Immature natural killer cell (primary cell): ENCODE data around the gene MFAP3. TPM values are rescaled to one million over a fixed set of nuclear protein-coding genes. Genes with fewer than 3 reads are reported as not detected.

Experiments
- DNase-seq, 3 donors: peaks; one replicate each; pipeline ENCODE4 v3.0.0; 2022; ENCODE audit warnings: mixed read lengths in 1 of 3
- H3K27ac Mint-ChIP-seq, 6 donors: one replicate each; pipeline ENCODE4 v1.8.0; 2020; ENCODE audit warnings: mixed read lengths in 6 of 6, mild to moderate bottlenecking in 5 of 6, inconsistent platforms in 4 of 6, moderate library complexity in 3 of 6
- H3K27me3 Mint-ChIP-seq, 3 donors: one replicate each; pipeline ENCODE4 v1.8.0; 2020 to 2021; ENCODE audit warnings: low read depth in 3 of 3, mild to moderate bottlenecking in 3 of 3, mixed read lengths in 3 of 3, moderate library complexity in 3 of 3, inconsistent platforms in 1 of 3
- H3K36me3 Mint-ChIP-seq, 3 donors: one replicate each; pipeline ENCODE4 v1.8.0; 2020; ENCODE audit warnings: mixed read lengths in 3 of 3, inconsistent platforms in 2 of 3, mild to moderate bottlenecking in 2 of 3
- H3K4me1 Mint-ChIP-seq, 2 donors: one replicate each; pipeline ENCODE4 v1.8.0; 2020; ENCODE audit warnings: inconsistent platforms in 2 of 2, mild to moderate bottlenecking in 2 of 2, mixed read lengths in 2 of 2, moderate library complexity in 1 of 2
- H3K4me3 Mint-ChIP-seq, 5 donors: one replicate each; pipeline ENCODE4 v1.8.0; 2020; ENCODE audit warnings: mild to moderate bottlenecking in 5 of 5, mixed read lengths in 5 of 5, inconsistent platforms in 3 of 5, moderate library complexity in 3 of 5
- H3K9me3 Mint-ChIP-seq, 6 donors: one replicate each; pipeline ENCODE4 v1.8.0; 2020; ENCODE audit warnings: mild to moderate bottlenecking in 6 of 6, mixed read lengths in 6 of 6, inconsistent platforms in 4 of 6, moderate library complexity in 3 of 6
- polyA plus RNA-seq, 3 donors: library from polyadenylated mRNA; unstranded; fragments of 300-500 nt; fragmentation: Illumina TruSeq; gene quantifications; one replicate each; pipeline ENCODE4 v1.2.3, GENCODE V29; 2021

Gene MFAP3
- polyA plus RNA-seq, 3 donors from 2014 or later = 4.6 to 14.1 (median 6.0) TPM

- DNase-seq = no peak
These were observed 48.5 kb downstream of the MFAP3 start for GRCh38 chr5:154087260-154087659.

GRCh38 chr5:154088801-154089200 lies 50.0 kb downstream of the MFAP3 start:
- Mint-ChIP-seq H3K27ac (no peak overlapping the region), H3K27me3 (peaks cover 2 to 4% (median 3%) of the 10 kb centered on the region in 3 donors), H3K36me3 (peaks cover 0 to 8% (median 0%) of the 10 kb centered on the region in 3 donors), H3K4me1 (no peaks in the 10 kb centered on the region), H3K4me3 (no peak overlapping the region), H3K9me3 (no peaks in the 10 kb centered on the region)
- DNase-seq = no peak

More at GRCh38 chr5:154087260-154087659, 48.5 kb downstream of the MFAP3 start:
- H3K4me3 Mint-ChIP-seq = no peak overlapping the region
- no peaks in the 10 kb centered on the region for H3K4me1 Mint-ChIP-seq
- no peaks in the 10 kb centered on the region for H3K9me3 Mint-ChIP-seq
- H3K36me3 Mint-ChIP-seq = peaks cover 0 to 8% (median 0%) of the 10 kb centered on the region in 3 donors
- H3K27ac Mint-ChIP-seq = no peak overlapping the region
- peaks cover 2 to 4% (median 3%) of the 10 kb centered on the region in 3 donors for H3K27me3 Mint-ChIP-seq

GRCh38 chr5:154090656-154091055 lies 51.9 kb downstream of the MFAP3 start:
- Mint-ChIP-seq H3K4me1 (no peaks in the 10 kb centered on the region), H3K36me3 (peaks cover 0 to 7% (median 0%) of the 10 kb centered on the region in 3 donors), H3K4me3 (no peak overlapping the region), H3K27me3 (peaks cover 2 to 5% (median 3%) of the 10 kb centered on the region in 3 donors), H3K9me3 (no peaks in the 10 kb centered on the region), H3K27ac (no peak overlapping the region)
- no peak for DNase-seq

- Mint-ChIP-seq H3K4me3 (no peak overlapping the region), H3K27ac (no peak overlapping the region), H3K36me3 (peaks cover 0 to 5% (median 0%) of the 10 kb centered on the region in 3 donors), H3K4me1 (no peaks in the 10 kb centered on the region), H3K27me3 (peaks cover 2 to 5% (median 3%) of the 10 kb centered on the region in 3 donors), H3K9me3 (no peaks in the 10 kb centered on the region)
- DNase-seq = no peak
These were observed 53.8 kb downstream of the MFAP3 start for GRCh38 chr5:154092356-154093141.

DNA sequence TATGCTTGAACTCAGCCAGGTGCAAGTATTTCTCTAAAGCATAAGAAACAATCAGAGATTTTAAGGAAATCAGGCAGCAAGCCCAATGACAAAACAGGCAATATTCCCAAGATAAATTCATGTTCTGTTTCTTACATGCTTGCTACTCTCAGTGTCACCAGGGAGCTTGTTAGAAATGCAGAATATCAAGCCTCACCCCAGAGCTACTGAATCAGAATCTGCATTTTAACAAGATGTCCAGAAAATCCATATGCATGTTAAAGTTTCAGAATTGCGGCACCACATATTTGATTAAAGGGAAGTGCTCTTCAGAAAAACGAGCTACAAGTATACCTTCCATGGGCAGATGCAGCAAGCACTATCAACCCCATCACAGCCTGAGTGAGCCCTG lies 54.4 kb downstream of the MFAP3 start:
- DNase-seq = no peak
- no peaks in the 10 kb centered on the region for H3K4me1 Mint-ChIP-seq
- H3K9me3 Mint-ChIP-seq = no peaks in the 10 kb centered on the region
- peaks cover 0 to under 1% (median 0%) of the 10 kb centered on the region in 3 donors for H3K36me3 Mint-ChIP-seq
- H3K27ac Mint-ChIP-seq = no peak overlapping the region
- no peak overlapping the region for H3K4me3 Mint-ChIP-seq
- H3K27me3 Mint-ChIP-seq = peaks cover 2 to 4% (median 3%) of the 10 kb centered on the region in 3 donors

GRCh38 chr5:154095904-154096303 lies 57.1 kb downstream of the MFAP3 start:
- Mint-ChIP-seq H3K4me1 (no peaks in the 10 kb centered on the region), H3K27ac (no peak overlapping the region), H3K9me3 (no peaks in the 10 kb centered on the region), H3K4me3 (no peak overlapping the region), H3K27me3 (peaks cover 0 to 2% (median 1%) of the 10 kb centered on the region in 3 donors), H3K36me3 (no peaks in the 10 kb centered on the region)
- no peak for DNase-seq

GRCh38 chr5:154097031-154097430 lies 58.3 kb downstream of the MFAP3 start:
- Mint-ChIP-seq H3K36me3 (no peaks in the 10 kb centered on the region), H3K27ac (no peak overlapping the region), H3K4me1 (no peaks in the 10 kb centered on the region), H3K27me3 (peaks cover 0 to 1% (median 0%) of the 10 kb centered on the region in 3 donors), H3K9me3 (no peaks in the 10 kb centered on the region), H3K4me3 (no peak overlapping the region)
- DNase-seq = no peak

DNA sequence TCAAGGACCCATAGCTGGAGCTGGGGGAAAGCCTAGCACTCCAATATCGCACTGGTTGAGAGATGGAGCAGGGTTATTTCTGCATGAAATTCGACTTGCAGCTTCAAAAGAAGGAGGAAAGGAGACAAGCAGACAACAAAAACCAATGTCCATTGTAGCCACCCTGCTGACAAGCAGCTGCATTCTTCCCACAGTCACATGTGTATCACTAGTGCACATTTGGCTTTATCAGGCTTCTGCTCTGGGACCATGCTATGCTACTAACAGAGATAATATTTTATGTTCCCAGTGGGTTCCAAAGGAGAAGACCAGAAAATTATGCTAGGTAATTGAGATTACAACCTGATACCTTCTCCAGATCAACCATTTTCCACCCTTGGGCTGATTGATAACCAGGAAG lies 59.7 kb downstream of the MFAP3 start:
- Mint-ChIP-seq H3K27ac (no peak overlapping the region), H3K4me3 (no peak overlapping the region), H3K4me1 (no peaks in the 10 kb centered on the region), H3K27me3 (peaks cover 0 to 1% (median 0%) of the 10 kb centered on the region in 3 donors), H3K36me3 (no peaks in the 10 kb centered on the region), H3K9me3 (no peaks in the 10 kb centered on the region)
- DNase-seq = no peak

GRCh38 chr5:154101184-154101583 lies 62.4 kb downstream of the MFAP3 start:
- H3K27ac Mint-ChIP-seq = no peak overlapping the region
- DNase-seq = no peak
- H3K27me3 Mint-ChIP-seq = peaks cover 0 to 2% (median 2%) of the 10 kb centered on the region in 3 donors
- no peaks in the 10 kb centered on the region for H3K4me1 Mint-ChIP-seq
- no peak overlapping the region for H3K4me3 Mint-ChIP-seq
- H3K36me3 Mint-ChIP-seq = peaks cover 0 to 5% (median 0%) of the 10 kb centered on the region in 3 donors
- H3K9me3 Mint-ChIP-seq = no peaks in the 10 kb centered on the region

GRCh38 chr5:154103233-154103632 lies 64.5 kb downstream of the MFAP3 start:
- H3K36me3 Mint-ChIP-seq = peaks cover 0 to 5% (median 0%) of the 10 kb centered on the region in 3 donors
- H3K4me3 Mint-ChIP-seq = no peak overlapping the region
- H3K27ac Mint-ChIP-seq = no peak overlapping the region
- DNase-seq = no peak
- H3K27me3 Mint-ChIP-seq = peaks cover 0 to 7% (median 2%) of the 10 kb centered on the region in 3 donors
- H3K9me3 Mint-ChIP-seq = no peaks in the 10 kb centered on the region
- no peaks in the 10 kb centered on the region for H3K4me1 Mint-ChIP-seq

Other genes starting within 250 kb of the MFAP3 start
- 10 to 100 TPM; 11.5 to 20.1 (median 12.7) TPM for gene FAM114A2, start 57 bp upstream of the MFAP3 start, polyA plus RNA-seq
- gene GALNT10, start 151.8 kb downstream of the MFAP3 start, polyA plus RNA-seq = 10 to 100 TPM; 10.4 to 42.8 (median 24.7) TPM